Stimulated activated naive B cell treated with anti-CD40 and anti-IgM and Interleukin-4, amounts not matched to agents 10 μg/mL and 1 μg/mL and 100 μg/mL, for 72 hours (primary cell): ENCODE results near the gene BTBD9.

Experiments used
- ATAC-seq, 2 donors: fragments of 150-1000 bp; cut with Tn5 transposase; replicated peaks; 2 replicates each; pipeline ENCODE4 v1.10.0; 2021; ENCODE audit warnings: moderate library complexity in 1 of 2
- DNase-seq: peaks from one replicate; pipeline ENCODE4 v3.0.0; 2021
- H3K27ac Mint-ChIP-seq: one replicate; pipeline ENCODE4 v1.8.0; 2022; ENCODE audit warnings: mild to moderate bottlenecking, mixed read lengths
- H3K27me3 Mint-ChIP-seq, 2 donors: one replicate each; pipeline ENCODE4 v1.8.0; 2022; ENCODE audit warnings: mixed read lengths in 2 of 2
- H3K36me3 Mint-ChIP-seq, 2 donors: one replicate each; pipeline ENCODE4 v1.8.0; 2022; ENCODE audit warnings: mixed read lengths in 2 of 2, mild to moderate bottlenecking in 1 of 2
- H3K4me1 Mint-ChIP-seq, 2 donors: one replicate each; pipeline ENCODE4 v1.8.0; 2022; ENCODE audit warnings: mixed read lengths in 2 of 2, mild to moderate bottlenecking in 1 of 2
- H3K4me3 Mint-ChIP-seq, 2 donors: one replicate each; pipeline ENCODE4 v1.8.0; 2022; ENCODE audit warnings: mild to moderate bottlenecking in 2 of 2, mixed read lengths in 2 of 2, moderate library complexity in 1 of 2
- H3K9me3 Mint-ChIP-seq, 2 donors: one replicate each; pipeline ENCODE4 v1.8.0; 2022; ENCODE audit warnings: mixed read lengths in 2 of 2, mild to moderate bottlenecking in 1 of 2

The BTBD9 gene

DNA sequence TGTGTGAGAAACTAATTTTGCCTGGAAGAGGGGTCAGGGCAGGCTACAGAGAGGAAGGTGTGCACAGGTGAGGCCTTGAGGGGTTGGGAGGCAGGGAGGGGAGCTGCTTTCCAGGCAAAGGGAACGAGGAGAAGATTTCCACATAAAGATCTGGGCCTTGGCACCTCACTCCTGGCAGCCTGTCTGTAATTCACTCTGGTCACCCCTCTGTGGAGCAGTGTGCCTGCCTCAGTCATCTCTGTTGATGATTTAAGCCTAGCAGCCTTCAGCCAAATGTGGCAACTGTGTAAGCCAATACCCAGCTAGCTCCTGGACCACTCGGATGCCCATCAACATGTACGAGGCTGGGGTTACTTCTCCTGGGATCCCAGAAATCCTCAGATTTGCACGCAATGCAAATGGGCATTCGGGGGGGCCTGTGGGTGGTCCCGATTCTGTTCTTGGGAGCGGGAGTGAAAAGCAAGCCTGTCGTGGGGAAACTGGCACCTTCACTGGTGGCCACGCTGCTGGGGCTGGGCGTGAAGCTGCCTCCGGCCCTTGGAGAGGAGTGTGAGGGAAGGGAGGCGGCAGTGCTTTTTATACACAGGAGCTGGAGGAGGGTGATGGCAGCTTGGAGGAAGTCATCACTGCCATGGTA, 459.8 kb downstream of the BTBD9 start:
- H3K27ac Mint-ChIP-seq: no peak overlapping the region
- peaks cover 17 to 28% of the 10 kb centered on the region in 2 donors for H3K36me3 Mint-ChIP-seq

DNA sequence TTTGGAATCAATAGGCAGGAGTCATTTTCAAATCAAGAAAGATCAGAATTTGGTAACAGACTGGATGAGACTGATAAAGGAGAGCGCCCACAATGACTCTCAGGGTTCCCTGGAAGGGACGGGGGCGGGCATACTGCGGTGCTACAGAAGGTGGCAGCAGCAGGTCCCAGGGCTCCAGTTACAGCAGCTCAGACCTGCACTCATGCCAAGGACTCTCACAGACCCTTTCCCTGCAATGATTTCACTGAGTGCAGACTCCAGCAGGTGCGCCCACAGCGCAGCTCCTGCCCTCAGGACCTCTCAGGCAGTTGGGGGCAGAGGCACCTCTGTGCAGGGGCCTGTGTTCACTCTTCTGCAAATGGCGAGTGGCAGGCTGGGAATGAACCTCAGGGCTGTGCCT, 460.4 kb downstream of the BTBD9 start:
- peaks cover 18 to 29% of the 10 kb centered on the region in 2 donors for H3K36me3 Mint-ChIP-seq
- no peaks in the 10 kb centered on the region for H3K27me3 Mint-ChIP-seq
- peaks cover 4 to 5% of the 10 kb centered on the region in 2 donors for H3K4me1 Mint-ChIP-seq
- DNase-seq (no peak), ATAC-seq (no peak)
- no peak overlapping the region for H3K27ac Mint-ChIP-seq
- H3K9me3 Mint-ChIP-seq: no peaks in the 10 kb centered on the region
- H3K4me3 Mint-ChIP-seq: no peak overlapping the region

More for the DNA sequence above, 459.8 kb downstream of the BTBD9 start:
- Mint-ChIP-seq H3K9me3 (no peaks in the 10 kb centered on the region), H3K4me3 (no peak overlapping the region), H3K27me3 (no peaks in the 10 kb centered on the region), H3K4me1 (peaks cover 4 to 5% of the 10 kb centered on the region in 2 donors)
- ATAC-seq (no peak), DNase-seq (no peak)

DNA sequence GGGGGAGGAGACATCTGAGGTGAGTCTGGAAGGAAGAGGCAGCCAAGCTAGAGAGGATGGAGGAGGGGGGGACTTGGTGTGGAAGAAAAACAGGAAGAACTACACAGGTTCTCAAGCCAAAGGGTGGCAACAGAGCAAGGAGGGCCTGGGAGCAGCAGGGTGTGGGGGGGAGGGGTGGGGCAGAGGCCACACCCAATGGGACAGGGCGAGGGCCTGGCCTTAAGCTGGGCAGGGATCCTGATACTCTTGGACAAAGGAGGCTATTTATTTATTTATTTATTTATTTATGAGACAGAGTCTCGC, 461.2 kb downstream of the BTBD9 start:
- DNase-seq (no peak), ATAC-seq (no peak)
- Mint-ChIP-seq H3K4me1 (peaks cover 4 to 5% of the 10 kb centered on the region in 2 donors), H3K9me3 (no peaks in the 10 kb centered on the region), H3K4me3 (no peak overlapping the region), H3K27ac (no peak overlapping the region), H3K36me3 (peaks cover 14 to 27% of the 10 kb centered on the region in 2 donors), H3K27me3 (no peaks in the 10 kb centered on the region)

DNA sequence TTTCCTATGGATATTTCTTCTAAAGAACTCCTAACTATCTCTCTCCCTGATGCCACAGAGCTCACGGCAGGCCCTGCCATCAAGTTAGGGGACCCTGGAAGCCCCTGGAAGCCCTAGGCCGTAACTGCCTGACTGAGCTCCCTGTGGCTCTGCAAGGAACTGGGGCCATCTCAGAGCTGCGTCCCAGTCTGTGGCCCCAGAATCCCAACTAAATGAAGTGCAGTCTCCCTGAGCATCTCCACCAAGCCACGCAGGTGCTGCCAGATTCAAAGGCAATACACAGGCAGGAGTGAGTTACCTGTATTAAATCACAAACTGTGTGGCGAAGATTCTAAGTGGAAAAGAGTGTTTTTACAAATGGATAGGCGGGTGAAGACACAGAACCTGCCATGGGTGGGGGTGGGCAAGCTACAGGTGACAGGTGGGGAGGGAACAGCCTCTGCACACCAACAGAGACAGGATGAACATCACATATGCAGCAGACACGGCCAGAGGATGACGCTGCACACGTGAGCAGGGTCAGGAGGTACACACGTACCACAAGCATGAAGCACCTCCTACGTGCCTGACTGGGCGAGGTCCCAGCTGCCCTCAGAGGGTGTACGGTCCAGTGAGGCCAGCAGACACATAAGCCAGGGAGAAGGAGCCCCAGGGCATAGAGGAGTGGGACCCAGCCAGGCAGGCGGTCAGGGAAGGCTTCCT, 461.7 kb downstream of the BTBD9 start:
- peak overlapping the region; percentile 80 for H3K27ac Mint-ChIP-seq
- no peaks in the 10 kb centered on the region for H3K27me3 Mint-ChIP-seq
- ATAC-seq (no peak), DNase-seq (no peak)
- peaks cover 4 to 5% of the 10 kb centered on the region in 2 donors for H3K4me1 Mint-ChIP-seq
- no peaks in the 10 kb centered on the region for H3K9me3 Mint-ChIP-seq
- H3K4me3 Mint-ChIP-seq: no peak overlapping the region
- peaks cover 14 to 32% of the 10 kb centered on the region in 2 donors for H3K36me3 Mint-ChIP-seq

GRCh38 chr6:38176797-38177751, 462.7 kb downstream of the BTBD9 start:
- Mint-ChIP-seq H3K36me3 (peaks cover 14 to 32% of the 10 kb centered on the region in 2 donors), H3K27ac (peak overlapping the region; percentile 80), H3K4me3 (no peak overlapping the region), H3K4me1 (peaks cover 4 to 5% of the 10 kb centered on the region in 2 donors), H3K9me3 (no peaks in the 10 kb centered on the region), H3K27me3 (no peaks in the 10 kb centered on the region)
- DNase-seq (no peak), ATAC-seq (no peak)

DNA sequence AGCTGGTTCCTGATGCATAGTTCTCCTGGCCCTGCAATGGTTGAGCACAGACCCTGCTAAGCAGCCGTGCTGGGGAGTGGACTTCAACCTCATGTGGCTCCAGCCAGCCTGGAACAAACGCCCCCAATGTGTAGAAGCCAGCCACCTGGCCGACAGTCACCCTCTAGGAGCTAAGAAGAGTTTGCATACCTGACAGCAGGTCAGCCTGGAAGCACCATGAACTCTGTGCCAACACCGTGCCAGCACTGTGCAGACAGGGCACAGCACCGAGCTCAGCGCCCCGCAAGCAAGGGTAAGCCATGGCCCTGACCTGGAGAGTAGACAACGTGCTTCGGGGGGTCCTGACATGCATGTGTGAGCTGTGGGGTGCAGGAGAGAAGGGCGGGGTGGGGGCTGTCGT, 463.9 kb downstream of the BTBD9 start:
- H3K27me3 Mint-ChIP-seq: no peaks in the 10 kb centered on the region
- H3K4me1 Mint-ChIP-seq: peaks cover 4 to 5% of the 10 kb centered on the region in 2 donors
- no peaks in the 10 kb centered on the region for H3K9me3 Mint-ChIP-seq
- no peak overlapping the region for H3K27ac Mint-ChIP-seq
- ATAC-seq (no peak), DNase-seq (no peak)
- H3K36me3 Mint-ChIP-seq: peaks cover 14 to 31% of the 10 kb centered on the region in 2 donors
- no peak overlapping the region for H3K4me3 Mint-ChIP-seq

DNA sequence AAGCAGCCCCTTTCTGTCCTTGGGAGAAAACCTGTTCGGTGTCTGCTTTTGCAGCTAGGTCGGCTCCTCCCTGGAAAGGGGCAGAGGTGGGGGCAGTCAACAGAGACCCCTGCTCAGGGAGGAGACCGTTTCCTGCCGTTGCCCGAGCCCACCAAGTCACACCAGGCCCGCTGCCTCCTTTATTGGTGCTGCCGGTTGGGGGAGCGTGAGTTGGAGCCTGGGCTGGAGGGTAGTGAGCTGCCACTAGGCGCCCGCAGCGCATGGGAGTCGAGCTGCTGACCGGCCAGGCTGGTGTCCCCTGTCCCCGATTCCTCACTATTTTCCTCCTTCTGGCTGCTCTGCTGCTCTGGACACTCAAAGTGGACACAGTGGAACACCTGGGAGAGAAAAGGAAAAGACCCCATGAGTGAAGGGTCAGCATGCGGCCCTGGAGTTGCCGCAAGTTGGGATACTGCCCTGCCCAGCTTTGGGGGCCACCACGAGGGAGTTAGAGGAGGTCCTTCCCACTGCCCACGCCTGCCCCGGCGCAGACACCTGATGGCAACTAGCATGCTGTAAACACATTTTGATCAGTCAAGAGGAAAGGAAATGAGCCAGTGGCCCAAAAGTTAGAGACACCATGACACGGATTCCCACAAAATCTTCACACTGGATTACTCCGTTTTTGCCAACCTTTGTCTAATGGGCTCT, 464.8 kb downstream of the BTBD9 start:
- H3K4me3 Mint-ChIP-seq: no peak overlapping the region
- H3K9me3 Mint-ChIP-seq: no peaks in the 10 kb centered on the region
- H3K36me3 Mint-ChIP-seq: peaks cover 18 to 28% of the 10 kb centered on the region in 2 donors
- H3K4me1 Mint-ChIP-seq: peaks cover 3 to 4% of the 10 kb centered on the region in 2 donors
- DNase-seq (no peak), ATAC-seq (no peak)
- H3K27ac Mint-ChIP-seq: peak overlapping the region; percentile 33
- H3K27me3 Mint-ChIP-seq: no peaks in the 10 kb centered on the region

- Mint-ChIP-seq H3K9me3 (no peaks in the 10 kb centered on the region), H3K36me3 (peaks cover 18 to 28% of the 10 kb centered on the region in 2 donors), H3K27ac (no peak overlapping the region), H3K4me3 (no peak overlapping the region), H3K27me3 (no peaks in the 10 kb centered on the region), H3K4me1 (peaks cover 3 to 4% of the 10 kb centered on the region in 2 donors)
- no peak for DNase-seq
- ATAC-seq: no peak
These were observed 465.4 kb downstream of the BTBD9 start for GRCh38 chr6:38174315-38174714.

- no peak overlapping the region for H3K4me3 Mint-ChIP-seq
- peaks cover 3 to 4% of the 10 kb centered on the region in 2 donors for H3K4me1 Mint-ChIP-seq
- no peaks in the 10 kb centered on the region for H3K9me3 Mint-ChIP-seq
- no peak for DNase-seq
- no peaks in the 10 kb centered on the region for H3K27me3 Mint-ChIP-seq
- ATAC-seq: no peak
- no peak overlapping the region for H3K27ac Mint-ChIP-seq
- H3K36me3 Mint-ChIP-seq: peaks cover 18 to 28% of the 10 kb centered on the region in 2 donors
These were observed 465.8 kb downstream of the BTBD9 start for GRCh38 chr6:38173909-38174308.

DNA sequence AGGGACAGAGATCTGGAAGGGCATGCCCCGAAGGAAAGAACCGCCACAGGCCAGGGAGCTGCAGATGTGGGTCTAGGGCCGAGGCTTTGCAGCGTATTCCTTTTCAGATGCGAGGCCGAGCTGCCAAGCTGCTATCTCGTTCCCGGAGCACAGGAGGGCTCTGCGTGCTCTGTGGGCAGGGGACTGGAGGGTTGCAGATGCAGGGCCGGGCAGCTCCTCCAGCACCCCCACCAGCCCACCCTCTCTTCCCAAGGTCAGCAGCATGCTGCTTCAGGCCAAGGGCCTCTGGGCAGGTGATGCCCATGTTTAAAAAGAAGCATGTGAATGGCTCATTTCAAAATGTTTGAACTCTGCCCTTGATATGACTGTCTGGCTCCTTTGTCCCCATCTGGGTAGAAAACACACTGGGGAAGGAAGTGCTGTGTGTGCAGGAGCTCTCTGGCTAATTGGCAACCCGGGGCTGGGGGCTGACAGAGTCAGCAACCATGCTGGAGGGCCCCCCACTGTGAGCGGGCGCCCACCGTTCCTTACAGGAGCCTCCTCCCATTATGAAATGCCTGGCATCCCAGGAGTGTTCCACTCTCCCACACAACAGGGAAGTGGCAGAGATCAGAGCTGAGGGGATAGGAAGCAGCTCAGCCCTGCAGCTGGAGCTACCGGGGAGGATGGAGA, 466.9 kb downstream of the BTBD9 start:
- no peaks in the 10 kb centered on the region for H3K27me3 Mint-ChIP-seq
- no peak for ATAC-seq
- peaks cover 18 to 25% of the 10 kb centered on the region in 2 donors for H3K36me3 Mint-ChIP-seq
- no peak overlapping the region for H3K4me3 Mint-ChIP-seq
- no peaks in the 10 kb centered on the region for H3K4me1 Mint-ChIP-seq
- no peak for DNase-seq
- H3K27ac Mint-ChIP-seq: no peak overlapping the region
- no peaks in the 10 kb centered on the region for H3K9me3 Mint-ChIP-seq

- Mint-ChIP-seq H3K27ac (peak overlapping the region; percentile 70), H3K36me3 (peaks cover 18 to 27% of the 10 kb centered on the region in 2 donors), H3K27me3 (no peaks in the 10 kb centered on the region), H3K4me3 (no peak overlapping the region), H3K9me3 (no peaks in the 10 kb centered on the region), H3K4me1 (no peaks in the 10 kb centered on the region)
- ATAC-seq (no peak), DNase-seq (no peak)
These were observed 467.6 kb downstream of the BTBD9 start for GRCh38 chr6:38171997-38172738.

GRCh38 chr6:38170666-38171355, 468.9 kb downstream of the BTBD9 start:
- DNase-seq: no peak
- H3K9me3 Mint-ChIP-seq: no peaks in the 10 kb centered on the region
- no peaks in the 10 kb centered on the region for H3K27me3 Mint-ChIP-seq
- no peak overlapping the region for H3K27ac Mint-ChIP-seq
- no peak overlapping the region for H3K4me3 Mint-ChIP-seq
- ATAC-seq: no peak
- peaks cover 14 to 27% of the 10 kb centered on the region in 2 donors for H3K36me3 Mint-ChIP-seq
- no peaks in the 10 kb centered on the region for H3K4me1 Mint-ChIP-seq
